HG03457 (cell line): ENCODE measurements around the gene C5orf22.
"Not testable (repeated sequence)": the region's sequence is repeated elsewhere in the genome, so short reads cannot be mapped to it uniquely, and the experiment has no call there.

Experiments
- ATAC-seq: cut with Tn5 transposase; IDR thresholded peaks from one replicate; pipeline ENCODE4 v1.9.1; 2021; ENCODE audit warnings: moderate number of reproducible peaks; ENCODE audit not compliant: unreplicated experiment

Gene C5orf22

DNA sequence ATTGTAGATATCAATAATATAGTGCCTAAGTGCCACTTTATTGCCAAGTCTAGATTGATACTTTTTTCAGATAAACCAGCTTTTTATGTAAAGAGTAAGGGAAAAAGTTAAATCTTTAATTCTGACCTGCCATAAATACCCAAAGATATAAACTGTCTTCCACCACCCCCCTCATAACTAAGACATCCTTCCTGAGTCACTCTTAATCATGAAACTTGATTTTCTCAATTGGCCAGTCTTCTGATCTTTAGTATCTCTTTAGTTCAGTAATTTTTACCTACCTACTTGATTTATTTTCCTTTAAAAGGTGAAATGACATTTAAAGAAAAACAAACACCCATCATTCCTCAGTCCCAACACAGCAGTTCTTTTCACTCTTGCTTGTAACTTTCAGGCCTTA, 21.8 kb downstream of the C5orf22 start:
- no peak for ATAC-seq

DNA sequence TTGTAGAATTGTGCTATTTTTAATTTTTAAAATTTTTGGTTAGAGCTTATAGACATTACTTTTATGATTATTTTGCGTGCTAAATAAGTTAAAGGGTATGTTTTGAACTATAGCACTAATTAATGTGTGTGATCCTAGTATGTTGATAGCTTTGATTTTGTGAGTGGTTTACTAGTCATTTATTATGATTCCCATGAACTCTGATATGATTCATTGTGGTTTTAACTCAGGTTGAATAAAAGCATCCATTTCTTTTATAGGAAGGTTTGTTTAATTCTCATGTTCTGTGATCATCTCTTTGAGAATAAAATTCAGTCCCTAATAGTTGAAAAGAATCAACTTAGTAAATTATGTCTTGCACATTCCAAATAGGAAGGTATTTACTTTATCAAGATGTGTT, 22.5 kb downstream of the C5orf22 start:
- no peak for ATAC-seq

DNA sequence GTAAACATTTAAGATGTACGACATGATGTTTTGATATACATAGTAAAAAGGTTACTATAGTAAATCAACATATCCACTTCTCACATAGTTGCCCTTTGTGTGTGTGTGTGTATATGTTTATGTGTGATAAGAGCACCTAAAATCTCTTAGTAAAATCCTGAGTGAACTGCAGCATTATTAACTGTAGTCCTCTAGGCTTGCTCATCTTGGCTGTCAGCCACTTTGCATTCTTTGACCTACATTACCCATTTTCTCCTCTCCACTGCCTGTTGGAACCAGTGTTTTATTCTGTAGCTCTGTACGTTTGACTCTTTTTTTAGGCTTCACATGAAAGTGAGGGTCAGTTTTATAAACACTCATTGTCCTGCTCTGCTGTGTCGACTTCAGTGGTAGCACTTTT, 24.4 kb downstream of the C5orf22 start:
- ATAC-seq = no peak

DNA sequence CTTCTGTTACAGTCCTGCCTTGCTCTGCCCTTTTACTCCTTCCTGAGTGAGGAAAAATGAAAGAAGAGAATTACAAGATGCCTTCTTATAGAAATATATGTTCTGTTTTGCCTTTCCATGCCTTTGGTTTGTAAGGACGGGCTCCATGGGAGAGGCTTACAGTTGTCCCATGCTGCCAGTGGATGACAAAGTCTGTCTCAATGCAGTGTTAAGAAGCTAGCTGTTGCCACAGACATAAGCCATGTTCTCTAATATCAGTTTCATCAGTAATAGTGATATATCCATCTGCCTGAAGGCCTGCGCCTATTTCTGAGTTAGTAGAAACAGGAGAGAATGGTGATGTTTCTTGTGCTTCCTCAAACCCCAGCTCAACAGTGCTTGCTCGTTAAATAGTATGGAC, 27.8 kb downstream of the C5orf22 start:
- ATAC-seq = no peak

DNA sequence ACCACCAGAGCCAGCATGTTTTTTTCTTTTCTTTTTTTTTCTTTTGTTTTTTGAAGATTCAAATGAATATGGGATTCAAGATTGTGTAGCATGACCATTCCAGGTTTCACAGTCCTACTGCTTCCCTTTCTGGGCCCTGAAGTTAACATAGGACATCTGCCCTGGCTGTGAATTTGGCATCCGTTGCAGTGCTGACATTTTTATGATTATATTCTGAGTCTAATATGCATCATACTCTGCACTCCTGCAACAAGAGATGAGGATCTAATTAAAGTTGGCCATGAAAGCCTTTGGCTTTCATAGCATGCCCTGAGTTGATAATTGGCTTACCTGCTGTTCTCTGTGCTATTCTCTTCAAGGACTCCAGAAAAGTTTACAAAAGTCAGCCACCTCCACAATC, 29.8 kb downstream of the C5orf22 start:
- no peak for ATAC-seq

DNA sequence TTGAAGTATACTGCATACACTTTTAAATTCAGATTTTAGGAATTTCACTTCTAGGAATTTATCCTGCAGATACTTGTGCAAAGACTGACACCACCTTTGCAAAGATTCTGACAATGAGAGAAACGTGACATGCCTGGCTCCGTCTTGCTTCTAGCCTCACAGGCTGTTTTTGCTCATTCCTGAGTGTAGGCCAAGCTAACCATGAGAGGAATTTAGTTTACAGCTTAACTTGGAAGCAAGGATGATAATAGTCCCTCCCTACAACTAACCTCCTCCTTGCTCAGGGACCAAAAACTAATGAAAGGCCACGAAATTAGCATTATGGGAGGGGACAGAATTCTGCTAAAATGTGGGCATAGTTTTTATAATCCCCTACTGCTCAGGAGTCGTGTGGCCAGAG, 31.1 kb downstream of the C5orf22 start:
- no peak for ATAC-seq

DNA sequence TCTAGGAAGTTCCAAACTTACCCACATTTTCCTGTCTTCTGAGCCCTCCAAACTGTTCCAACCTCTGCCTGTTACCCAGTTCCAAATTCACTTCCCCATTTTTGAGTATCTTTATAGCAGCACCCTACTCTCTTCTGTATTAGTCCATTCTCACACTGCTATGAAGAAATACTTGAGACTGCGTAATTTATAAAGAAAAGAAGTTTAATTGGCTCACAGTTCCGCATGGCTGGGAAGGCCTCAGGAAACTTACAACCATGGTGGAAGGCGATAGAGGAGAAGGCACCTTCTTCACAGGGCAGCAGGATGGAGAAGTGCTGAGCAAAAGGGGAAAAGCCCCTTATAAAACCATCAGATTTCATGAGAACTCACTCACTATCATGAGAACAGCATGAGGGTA, 34.3 kb downstream of the C5orf22 start:
- not testable (repeated sequence) for ATAC-seq

DNA sequence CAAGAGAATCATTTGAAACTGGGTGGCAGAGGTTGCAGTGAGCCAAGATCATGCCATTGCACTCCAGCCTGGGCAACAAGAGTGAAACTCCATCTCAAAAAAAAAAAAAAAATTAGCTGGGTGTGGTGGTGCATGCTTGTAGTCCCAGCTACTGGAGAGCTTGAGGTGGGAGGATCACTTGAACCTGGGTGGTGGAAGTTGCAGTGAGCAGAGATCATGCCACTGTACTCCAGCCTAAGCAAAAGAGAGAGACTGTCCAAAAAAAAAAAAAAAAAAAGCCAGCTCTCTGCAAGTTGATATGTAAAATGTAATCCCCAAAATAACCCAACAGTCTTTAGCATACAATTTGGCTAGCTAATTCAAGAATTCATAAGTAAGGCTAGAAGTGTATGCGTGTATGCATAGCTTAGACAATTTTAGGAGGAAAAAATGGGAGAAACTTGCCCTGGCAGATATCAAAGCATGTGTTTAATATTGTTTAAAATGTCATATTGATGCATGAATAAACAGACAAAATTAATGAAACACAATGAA, 36.3 kb downstream of the C5orf22 start:
- no peak for ATAC-seq

DNA sequence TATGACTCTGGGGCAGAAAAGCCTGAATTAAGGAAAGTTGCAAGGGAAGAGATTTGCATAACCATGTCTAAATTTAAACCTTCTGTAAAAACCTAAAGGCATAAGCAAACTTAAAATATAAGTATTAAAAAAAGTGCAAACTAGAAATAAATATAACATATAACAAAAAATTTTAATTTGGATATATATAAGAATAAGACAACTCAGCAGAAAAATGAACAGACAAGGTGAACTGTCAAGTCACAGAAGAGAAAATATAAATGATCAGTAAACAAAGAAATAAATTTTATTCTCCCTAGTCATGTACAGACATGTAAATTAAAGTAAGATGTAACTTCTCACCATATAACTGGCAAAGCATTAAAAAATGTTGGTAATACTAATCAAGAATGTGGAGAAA, 37.0 kb downstream of the C5orf22 start:
- ATAC-seq = no peak

DNA sequence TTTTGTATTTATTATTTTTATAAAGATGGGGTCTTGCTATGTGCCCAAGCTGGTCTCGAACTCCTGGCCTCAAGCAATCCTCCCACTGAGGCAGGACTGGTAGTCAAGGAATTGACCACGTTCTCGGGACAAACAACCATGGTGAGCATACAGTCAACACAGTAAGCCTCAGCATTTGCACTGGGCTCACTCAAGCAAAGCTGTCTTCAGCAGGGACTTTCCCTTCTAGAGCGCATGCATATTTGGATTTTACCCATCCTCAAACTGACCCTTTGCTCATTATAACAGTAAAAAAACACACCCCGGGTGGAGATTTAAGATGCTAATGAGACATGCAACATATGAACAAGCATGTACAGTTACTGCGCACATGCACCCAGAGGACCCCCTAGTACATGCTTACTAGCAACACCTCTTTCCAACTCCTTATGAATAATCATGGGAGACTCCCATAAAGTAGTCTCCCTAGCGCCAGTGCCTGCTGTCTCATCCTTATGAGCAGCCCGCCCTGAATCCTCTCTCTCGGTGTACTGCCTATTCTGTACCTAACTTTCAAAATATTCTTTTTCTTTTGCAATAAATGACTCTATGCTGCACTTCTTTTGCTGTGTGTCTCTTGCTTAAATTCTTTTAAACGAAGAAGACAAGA, 41.5 kb downstream of the C5orf22 start:
- no peak for ATAC-seq

DNA sequence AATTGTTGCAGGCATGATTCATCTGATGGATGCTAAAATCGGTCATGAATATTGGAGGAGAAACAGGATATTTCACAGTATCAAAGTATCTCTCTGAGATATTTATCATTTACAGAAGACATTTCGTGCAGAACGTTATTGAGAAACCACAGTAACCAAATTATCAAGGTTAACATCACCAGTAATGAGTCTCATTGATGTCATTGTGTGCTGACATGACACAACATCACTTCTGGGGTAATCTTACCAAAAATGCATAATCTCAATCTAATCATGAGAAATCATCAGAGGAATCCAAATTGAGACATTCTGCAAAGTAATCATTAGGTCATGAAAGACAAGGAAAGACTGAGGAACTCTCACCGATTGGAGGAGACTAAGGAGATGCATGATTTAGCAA, 42.7 kb downstream of the C5orf22 start:
- no peak for ATAC-seq

DNA sequence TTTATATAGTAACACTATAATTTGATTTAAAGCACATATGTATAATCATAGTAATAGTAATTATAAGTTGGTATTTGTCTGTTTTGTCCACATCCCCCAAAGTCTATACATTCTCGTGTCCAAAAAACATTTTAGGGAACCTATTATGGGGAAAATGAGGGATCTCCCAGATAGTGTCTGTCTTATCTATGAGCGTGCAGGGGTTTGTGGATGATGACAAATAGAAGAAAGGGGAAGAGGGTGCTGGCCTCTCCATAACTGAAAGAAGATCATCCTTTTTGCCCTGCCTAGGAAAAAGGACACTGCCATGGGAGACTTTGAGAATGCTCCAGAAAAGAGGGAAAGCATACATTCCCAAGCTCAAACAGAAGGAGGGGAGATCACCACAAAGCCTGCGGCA, 45.3 kb downstream of the C5orf22 start:
- ATAC-seq = no peak

DNA sequence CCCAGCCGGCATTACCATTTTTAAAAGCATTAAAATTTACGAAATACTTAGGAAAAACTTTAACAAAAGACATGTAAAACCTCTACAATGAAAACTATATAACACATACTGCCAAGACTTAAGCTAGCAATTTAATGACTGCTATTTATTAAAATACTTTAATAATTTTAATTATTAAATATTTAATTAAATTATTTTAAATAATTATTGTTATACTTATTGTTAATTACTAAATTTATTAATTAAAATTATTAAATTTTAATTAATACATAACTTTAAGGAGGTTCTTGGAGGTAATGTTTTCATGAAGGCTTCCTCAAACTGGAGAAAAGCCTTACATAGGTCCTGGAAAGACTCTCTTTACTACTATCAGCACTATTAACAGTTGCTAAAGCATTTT, 47.5 kb downstream of the C5orf22 start:
- ATAC-seq = no peak

DNA sequence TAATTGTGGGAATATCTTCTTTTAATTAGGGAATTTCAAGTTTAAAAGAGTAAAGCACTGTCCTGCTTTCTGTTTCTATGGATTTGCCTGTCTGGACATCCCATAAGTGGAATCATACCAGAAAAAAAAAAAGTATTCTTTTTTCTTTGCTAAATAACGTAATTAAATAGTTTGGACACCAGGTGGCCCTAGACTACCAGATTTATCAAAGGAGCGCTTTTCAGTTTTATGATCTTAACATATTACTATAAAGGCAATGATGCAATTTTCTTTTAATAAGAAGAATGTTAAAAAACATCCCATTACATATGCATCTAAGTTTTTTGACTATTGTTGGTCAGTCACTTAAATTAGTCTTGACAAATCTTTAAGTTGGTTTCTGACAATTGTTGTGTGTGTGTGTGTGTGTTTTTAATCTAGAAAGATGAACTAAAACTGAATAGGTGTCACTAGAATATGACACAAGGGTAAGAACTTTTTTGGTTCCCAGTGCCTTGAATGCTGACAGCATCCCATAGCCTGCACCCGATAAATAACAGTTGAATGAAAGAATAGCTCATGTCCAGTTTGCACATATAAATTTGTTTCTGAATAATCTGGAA, 49.5 kb downstream of the C5orf22 start:
- ATAC-seq = no peak

DNA sequence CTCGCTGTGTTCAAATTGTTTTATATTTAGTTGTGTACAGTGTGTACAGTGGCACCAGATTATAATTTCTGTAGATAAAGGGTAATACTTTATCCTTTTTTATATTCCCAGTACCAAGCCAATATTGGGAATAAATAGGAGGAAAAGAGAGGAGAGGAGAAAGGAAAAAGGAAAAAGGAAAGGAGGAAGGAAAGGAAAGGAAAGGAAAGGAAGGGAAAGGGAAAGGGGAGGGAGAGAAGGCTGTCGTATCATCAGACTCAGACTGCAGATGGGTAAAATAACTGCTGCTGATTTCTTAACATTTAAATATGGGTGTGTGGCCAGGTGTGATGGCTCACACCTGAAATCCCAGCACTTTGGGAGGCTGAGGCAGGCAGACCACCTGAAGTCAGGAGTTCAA, 51.0 kb downstream of the C5orf22 start:
- no peak for ATAC-seq

DNA sequence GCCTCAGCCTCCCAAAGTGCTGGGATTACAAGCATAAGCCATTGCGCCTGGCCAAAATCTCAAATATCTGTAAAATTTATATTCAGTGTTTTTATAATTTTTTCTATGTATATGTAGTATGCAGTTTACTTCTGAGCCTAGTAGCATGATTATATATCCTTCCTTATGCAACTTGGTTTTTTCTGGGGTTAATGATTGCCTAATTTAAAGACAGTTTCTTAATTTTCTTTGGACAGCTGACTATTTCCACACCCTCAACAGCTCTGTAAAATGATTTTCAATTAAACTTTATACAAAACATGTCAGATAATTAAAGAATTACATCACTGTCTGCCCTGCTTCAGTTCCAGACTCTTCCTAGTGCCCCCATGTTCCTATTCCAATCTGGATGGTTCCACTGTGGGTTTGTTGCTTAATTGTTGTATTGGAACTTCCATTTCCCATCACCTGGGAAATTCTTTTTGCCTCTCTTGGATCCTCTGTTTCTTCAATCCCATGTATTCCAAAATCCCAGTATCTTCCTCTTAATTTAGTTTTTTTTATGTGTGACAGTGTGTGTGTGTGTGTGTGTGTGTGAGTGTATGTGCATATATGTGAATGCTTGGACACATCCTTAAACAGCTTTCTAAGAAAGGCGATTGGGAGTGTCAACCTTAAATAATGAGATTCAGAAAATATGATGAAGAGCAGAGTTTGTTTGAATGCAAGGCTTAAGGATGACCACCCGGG, 53.2 kb downstream of the C5orf22 start:
- ATAC-seq = no peak

DNA sequence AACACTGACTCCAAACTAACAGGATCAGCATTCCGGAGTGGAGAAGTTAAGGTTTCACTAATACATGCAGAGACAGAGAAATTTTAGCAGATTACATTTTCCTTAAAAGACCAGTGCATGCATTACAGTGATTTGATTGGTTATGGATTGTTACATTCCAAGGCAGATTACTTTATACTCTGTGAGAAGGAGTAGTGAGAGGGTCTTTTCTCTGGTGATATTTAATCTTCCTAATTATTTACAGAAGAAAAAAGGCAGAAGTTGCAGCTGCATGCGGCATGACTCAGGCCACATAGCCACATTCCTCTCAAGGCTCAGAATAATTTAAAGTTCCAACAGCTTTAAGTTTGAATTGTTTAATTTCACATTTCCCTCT, 53.8 kb downstream of the C5orf22 start:
- ATAC-seq = no peak

DNA sequence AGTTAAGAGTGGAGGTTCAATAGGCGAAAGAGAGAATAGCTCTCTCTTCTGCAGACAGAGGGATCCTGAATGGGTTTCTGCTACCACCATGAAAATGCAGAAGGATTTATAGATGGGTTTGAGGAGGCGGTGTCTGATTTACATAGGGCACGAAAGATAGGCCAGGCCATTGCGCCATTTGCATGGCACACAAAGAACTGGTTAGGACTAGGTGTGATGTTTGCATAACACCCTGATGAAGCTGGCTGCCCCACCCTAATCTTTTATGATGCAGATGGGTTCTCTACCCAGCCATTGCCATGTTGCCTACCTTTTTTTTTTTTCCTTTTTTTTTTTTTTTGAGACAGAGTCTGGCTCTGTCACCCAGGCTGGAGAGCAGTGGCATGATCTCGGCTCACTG, 55.4 kb downstream of the C5orf22 start:
- no peak for ATAC-seq

DNA sequence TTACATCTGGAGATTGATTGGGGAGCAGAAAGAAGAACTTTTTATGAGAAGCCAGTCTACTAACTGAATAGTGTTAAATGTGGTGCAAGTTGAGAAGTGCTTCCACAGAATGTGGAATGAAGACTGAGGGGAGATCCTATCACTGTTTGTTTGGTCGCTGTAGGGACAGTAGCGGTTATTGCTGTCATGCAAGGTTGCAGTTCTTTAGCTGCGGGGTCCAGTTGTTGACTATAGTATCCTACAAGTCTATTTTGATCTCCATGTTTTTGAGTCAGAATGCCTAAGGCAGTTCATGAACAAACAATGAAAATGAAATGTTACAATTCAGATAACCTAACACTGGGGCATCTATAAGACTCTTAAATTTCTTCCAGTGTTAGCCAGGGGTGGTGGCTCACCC, 61.6 kb downstream of the C5orf22 start:
- no peak for ATAC-seq

DNA sequence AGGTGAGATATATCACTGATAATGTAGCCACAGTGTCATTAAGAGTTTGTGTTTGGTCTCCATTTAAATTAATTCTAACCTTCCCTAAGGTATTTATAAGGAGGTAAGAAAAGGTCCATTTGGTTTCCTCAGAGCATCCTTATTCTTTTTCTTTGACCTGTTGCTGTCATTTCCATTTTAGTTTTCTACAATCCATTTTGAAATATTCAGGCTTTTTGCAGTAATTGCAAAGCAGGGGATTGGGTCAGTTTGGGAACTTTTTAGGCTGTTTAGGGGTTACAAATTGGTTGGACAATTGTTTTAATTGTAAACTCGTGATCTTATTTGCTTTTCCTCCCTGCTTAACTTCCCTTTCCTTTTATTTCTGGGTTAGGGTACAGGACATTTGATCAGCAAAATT, 64.3 kb downstream of the C5orf22 start:
- no peak for ATAC-seq

DNA sequence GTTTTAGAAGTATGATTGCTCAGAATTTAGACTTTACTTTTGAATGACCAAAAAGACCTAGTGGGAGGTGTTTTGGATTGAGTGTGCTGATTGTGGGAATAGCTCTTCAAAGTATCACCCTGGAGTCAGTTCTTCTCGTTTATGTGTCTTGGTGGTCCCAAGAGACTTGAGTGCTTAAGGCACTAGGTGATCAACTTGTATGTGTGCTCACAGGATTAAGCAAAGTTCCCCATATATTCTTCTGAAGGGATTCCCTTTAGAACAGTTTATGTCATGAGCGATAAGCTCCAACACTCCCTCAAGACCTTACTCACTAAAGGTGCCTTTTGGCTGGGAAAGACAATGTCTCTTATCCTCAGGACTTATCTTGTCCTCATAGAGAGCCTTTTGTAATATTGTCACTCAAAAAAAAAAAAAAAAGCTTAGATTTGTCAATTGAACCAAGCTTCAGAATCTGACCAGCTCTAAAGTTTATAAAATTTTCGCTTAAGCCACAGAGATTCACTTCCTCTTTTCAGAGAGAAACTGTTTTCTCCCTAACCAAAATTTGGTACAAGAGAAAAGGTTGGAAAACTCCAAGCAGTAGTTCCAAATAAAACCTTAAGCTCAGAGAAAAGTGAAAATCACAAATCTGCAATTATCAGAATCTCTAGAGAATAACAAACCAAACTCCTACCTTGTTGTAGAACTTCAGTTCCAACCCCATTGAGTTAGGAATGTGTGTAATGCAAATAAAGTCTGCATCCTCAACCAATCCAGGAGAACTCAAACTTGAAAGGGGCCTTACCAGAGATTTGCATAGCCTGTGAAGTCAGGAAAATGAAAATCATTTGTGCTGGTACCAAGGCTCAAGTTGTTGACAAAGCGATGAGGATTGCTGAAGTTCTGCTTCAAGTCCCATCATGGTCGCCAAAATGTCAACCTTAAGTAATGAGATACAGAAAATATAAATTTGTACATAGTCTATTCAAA, 66.8 kb downstream of the C5orf22 start:
- no peak for ATAC-seq
